NT2/D1 (cell line): ENCODE data around the gene SPOCD1.

Experiments
- SUZ12 ChIP-seq: IDR thresholded peaks from 2 replicates; pipeline ENCODE4 v1.6.1; 2011; ENCODE audit not compliant: insufficient read length, insufficient read depth; ENCODE audit errors: extremely low read depth
- YY1 ChIP-seq: IDR thresholded peaks from 2 replicates; pipeline ENCODE4 v1.6.1; 2011; ENCODE audit not compliant: insufficient read length, insufficient read depth
- ZNF274 ChIP-seq: IDR thresholded peaks from 2 replicates; pipeline ENCODE4 v1.6.1; 2011; ENCODE audit warnings: mild to moderate bottlenecking, low read depth, low read length

- TF ChIP-seq SUZ12 (no peak), ZNF274 (no peak), YY1 (no peak)
These were observed 11.7 kb downstream of the SPOCD1 start for GRCh38 chr1:31804098-31804497.
